Activated naive CD8-positive, alpha-beta T cell treated with anti-CD3 and anti-CD28 coated beads, Interleukin-2, amount 50 U/mL, for 24 hours (primary cell): Measurements from ENCODE around the gene ZWILCH.
A peak's percentile ranks its signal among the peaks of the same experiment; 100 is the strongest.
"Not testable (repeated sequence)": the region's sequence is repeated elsewhere in the genome, so short reads cannot be mapped to it uniquely, and the experiment has no call there.

Experiments used
- ATAC-seq: fragments of 150-1000 bp; cut with Tn5 transposase; one replicate; pipeline ENCODE4 v1.10.0; 2021
- DNase-seq: peaks from one replicate; pipeline ENCODE4 v3.0.0; 2021
- H3K27ac Mint-ChIP-seq: one replicate; pipeline ENCODE4 v1.8.0; 2021; ENCODE audit warnings: mild to moderate bottlenecking, mixed read lengths
- H3K27me3 Mint-ChIP-seq: one replicate; pipeline ENCODE4 v1.8.0; 2021; ENCODE audit warnings: mixed read lengths
- H3K36me3 Mint-ChIP-seq: one replicate; pipeline ENCODE4 v1.8.0; 2021; ENCODE audit warnings: low read depth, mixed read lengths
- H3K4me1 Mint-ChIP-seq: one replicate; pipeline ENCODE4 v1.8.0; 2021; ENCODE audit warnings: mixed read lengths
- H3K4me3 Mint-ChIP-seq: one replicate; pipeline ENCODE4 v1.8.0; 2021; ENCODE audit warnings: mild to moderate bottlenecking, moderate library complexity, mixed read lengths
- H3K9me3 Mint-ChIP-seq: one replicate; pipeline ENCODE4 v1.8.0; 2021; ENCODE audit warnings: mixed read lengths

ZWILCH gene

DNA sequence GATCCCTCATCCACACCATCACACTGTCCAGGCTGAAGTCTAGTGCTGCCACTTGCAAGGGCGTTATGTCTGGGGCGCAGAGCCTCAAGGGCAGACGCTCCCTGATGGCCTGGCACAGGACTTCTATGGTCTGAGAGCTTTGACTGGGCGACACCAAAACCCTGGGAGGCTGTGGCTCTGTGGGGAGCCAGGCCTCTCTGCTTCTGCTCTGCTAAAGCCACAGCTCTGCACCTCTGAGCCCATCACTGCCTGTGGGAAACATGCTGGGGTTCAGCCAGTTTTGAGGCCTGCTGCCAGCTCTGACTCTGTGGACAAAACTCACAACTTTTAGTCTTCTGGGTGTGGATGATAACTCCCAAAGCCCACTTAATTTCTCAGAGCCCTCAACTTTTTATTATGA is 67.0 kb downstream of the ZWILCH start:
- ATAC-seq (no peak), DNase-seq (no peak)
- no peak overlapping the region for H3K4me3 Mint-ChIP-seq
- no peaks in the 10 kb centered on the region for H3K9me3 Mint-ChIP-seq
- no peaks in the 10 kb centered on the region for H3K36me3 Mint-ChIP-seq
- H3K27me3 Mint-ChIP-seq = no peaks in the 10 kb centered on the region
- H3K27ac Mint-ChIP-seq = no peak overlapping the region
- peaks cover 9% of the 10 kb centered on the region for H3K4me1 Mint-ChIP-seq

GRCh38 chr15:66573348-66573718 is 68.2 kb downstream of the ZWILCH start:
- Mint-ChIP-seq H3K27me3 (no peaks in the 10 kb centered on the region), H3K27ac (no peak overlapping the region), H3K4me3 (no peak overlapping the region), H3K4me1 (peaks cover 11% of the 10 kb centered on the region), H3K9me3 (no peaks in the 10 kb centered on the region), H3K36me3 (no peaks in the 10 kb centered on the region)
- no peak for ATAC-seq
- DNase-seq = no peak

GRCh38 chr15:66573719-66574595 is 68.8 kb downstream of the ZWILCH start:
- Mint-ChIP-seq H3K4me1 (peaks cover 12% of the 10 kb centered on the region), H3K4me3 (no peak overlapping the region), H3K27ac (no peak overlapping the region), H3K27me3 (no peaks in the 10 kb centered on the region), H3K36me3 (no peaks in the 10 kb centered on the region), H3K9me3 (no peaks in the 10 kb centered on the region)
- DNase-seq = no peak
- ATAC-seq = no peak

DNA sequence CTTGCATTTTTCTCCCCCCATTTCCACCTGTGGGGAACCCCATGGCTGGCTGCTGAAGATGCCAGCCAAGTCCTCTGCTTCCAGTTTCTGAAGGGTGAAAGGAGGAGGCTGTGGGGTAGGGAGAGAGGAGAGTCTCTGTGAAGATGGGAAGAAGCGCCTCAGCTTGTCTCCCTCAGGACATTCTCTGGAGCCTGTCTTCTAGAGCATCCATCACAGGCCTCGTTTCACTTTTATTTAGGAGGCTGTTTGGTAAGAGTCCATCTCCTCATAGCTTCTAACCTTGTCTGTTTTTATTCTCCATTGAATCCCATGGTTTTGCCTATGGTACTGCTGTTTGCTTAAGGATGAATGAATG is 69.4 kb downstream of the ZWILCH start:
- Mint-ChIP-seq H3K27me3 (no peaks in the 10 kb centered on the region), H3K36me3 (no peaks in the 10 kb centered on the region), H3K9me3 (no peaks in the 10 kb centered on the region), H3K4me1 (peaks cover 12% of the 10 kb centered on the region), H3K27ac (no peak overlapping the region), H3K4me3 (no peak overlapping the region)
- ATAC-seq (no peak), DNase-seq (no peak)

- no peak overlapping the region for H3K27ac Mint-ChIP-seq
- no peak overlapping the region for H3K4me3 Mint-ChIP-seq
- ATAC-seq (peak; percentile 76), DNase-seq (no peak)
- no peaks in the 10 kb centered on the region for H3K36me3 Mint-ChIP-seq
- H3K9me3 Mint-ChIP-seq = no peaks in the 10 kb centered on the region
- no peaks in the 10 kb centered on the region for H3K27me3 Mint-ChIP-seq
- H3K4me1 Mint-ChIP-seq = peaks cover 10% of the 10 kb centered on the region
Measured at GRCh38 chr15:66578286-66578875, 73.3 kb downstream of the ZWILCH start.

DNA sequence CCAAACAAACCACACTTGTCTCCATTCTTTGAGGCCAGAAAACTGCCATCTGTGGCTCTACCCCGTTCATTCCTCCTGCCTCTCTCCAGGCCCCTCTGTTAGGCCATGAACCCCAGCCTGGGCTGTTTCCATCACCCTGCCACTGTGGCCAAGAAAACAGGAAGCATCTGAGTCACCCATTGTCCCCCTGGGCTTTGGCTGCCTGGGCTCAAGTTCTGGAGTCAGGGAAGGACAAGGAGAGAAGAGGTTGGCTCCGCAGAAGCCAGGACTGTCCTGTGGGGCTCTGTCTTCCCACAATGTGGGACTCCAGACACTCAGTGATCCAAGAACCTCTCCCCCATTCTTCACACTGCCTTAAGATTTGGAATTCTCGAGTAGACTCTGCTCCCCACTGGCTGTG is 75.5 kb downstream of the ZWILCH start:
- no peaks in the 10 kb centered on the region for H3K36me3 Mint-ChIP-seq
- no peaks in the 10 kb centered on the region for H3K9me3 Mint-ChIP-seq
- H3K27me3 Mint-ChIP-seq = no peaks in the 10 kb centered on the region
- H3K27ac Mint-ChIP-seq = no peak overlapping the region
- peaks cover 4% of the 10 kb centered on the region for H3K4me1 Mint-ChIP-seq
- DNase-seq (no peak), ATAC-seq (no peak)
- H3K4me3 Mint-ChIP-seq = no peak overlapping the region

DNA sequence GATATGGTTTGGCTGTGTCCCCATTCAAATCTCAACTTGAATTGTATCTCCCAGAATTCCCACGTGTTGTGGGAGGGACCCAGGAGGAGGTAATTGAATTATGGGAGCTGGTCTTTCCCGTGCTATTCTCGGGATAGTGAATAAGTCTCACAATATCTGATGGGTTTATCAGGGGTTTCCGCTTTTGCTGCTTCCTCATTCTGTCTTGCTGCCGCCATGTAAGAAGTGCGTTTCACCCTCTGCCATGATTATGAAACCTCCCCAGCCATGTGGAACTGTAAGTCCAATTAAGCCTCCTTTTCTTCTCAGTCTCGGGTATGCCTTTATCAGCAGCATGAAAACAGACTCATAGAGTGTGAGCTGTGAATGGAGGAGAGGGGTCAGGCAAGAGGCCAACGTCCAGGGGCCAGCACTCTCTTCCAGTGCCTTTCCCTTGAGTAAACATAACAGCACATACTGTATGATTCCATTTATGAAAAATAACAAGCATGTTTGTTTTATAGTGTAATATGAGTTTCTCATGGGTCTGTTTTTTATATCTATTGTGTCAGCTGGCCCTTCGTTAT is 76.9 kb downstream of the ZWILCH start:
- Mint-ChIP-seq H3K36me3 (no peaks in the 10 kb centered on the region), H3K27me3 (no peaks in the 10 kb centered on the region), H3K4me3 (no peak overlapping the region), H3K4me1 (peaks cover 4% of the 10 kb centered on the region), H3K27ac (no peak overlapping the region), H3K9me3 (no peaks in the 10 kb centered on the region)
- DNase-seq = no peak
- ATAC-seq = no peak

- no peaks in the 10 kb centered on the region for H3K27me3 Mint-ChIP-seq
- H3K4me3 Mint-ChIP-seq = no peak overlapping the region
- no peak overlapping the region for H3K27ac Mint-ChIP-seq
- H3K4me1 Mint-ChIP-seq = no peaks in the 10 kb centered on the region
- H3K36me3 Mint-ChIP-seq = no peaks in the 10 kb centered on the region
- ATAC-seq (no peak), DNase-seq (no peak)
- no peaks in the 10 kb centered on the region for H3K9me3 Mint-ChIP-seq
Measured at GRCh38 chr15:66586155-66586976, 81.2 kb downstream of the ZWILCH start.

GRCh38 chr15:66587020-66587419 is 81.9 kb downstream of the ZWILCH start:
- ATAC-seq = no peak
- Mint-ChIP-seq H3K4me1 (no peaks in the 10 kb centered on the region), H3K27me3 (no peaks in the 10 kb centered on the region), H3K36me3 (no peaks in the 10 kb centered on the region), H3K27ac (no peak overlapping the region), H3K4me3 (no peak overlapping the region), H3K9me3 (no peaks in the 10 kb centered on the region)
- no peak for DNase-seq

GRCh38 chr15:66587749-66588148 is 82.6 kb downstream of the ZWILCH start:
- H3K4me1 Mint-ChIP-seq = no peaks in the 10 kb centered on the region
- no peaks in the 10 kb centered on the region for H3K9me3 Mint-ChIP-seq
- ATAC-seq (no peak), DNase-seq (no peak)
- no peak overlapping the region for H3K27ac Mint-ChIP-seq
- H3K4me3 Mint-ChIP-seq = no peak overlapping the region
- H3K27me3 Mint-ChIP-seq = peaks cover 2% of the 10 kb centered on the region
- H3K36me3 Mint-ChIP-seq = no peaks in the 10 kb centered on the region

GRCh38 chr15:66588537-66588936 is 83.4 kb downstream of the ZWILCH start:
- Mint-ChIP-seq H3K9me3 (no peaks in the 10 kb centered on the region), H3K27me3 (peaks cover 3% of the 10 kb centered on the region), H3K36me3 (no peaks in the 10 kb centered on the region), H3K4me1 (no peaks in the 10 kb centered on the region), H3K4me3 (no peak overlapping the region), H3K27ac (no peak overlapping the region)
- DNase-seq (no peak), ATAC-seq (no peak)

DNA sequence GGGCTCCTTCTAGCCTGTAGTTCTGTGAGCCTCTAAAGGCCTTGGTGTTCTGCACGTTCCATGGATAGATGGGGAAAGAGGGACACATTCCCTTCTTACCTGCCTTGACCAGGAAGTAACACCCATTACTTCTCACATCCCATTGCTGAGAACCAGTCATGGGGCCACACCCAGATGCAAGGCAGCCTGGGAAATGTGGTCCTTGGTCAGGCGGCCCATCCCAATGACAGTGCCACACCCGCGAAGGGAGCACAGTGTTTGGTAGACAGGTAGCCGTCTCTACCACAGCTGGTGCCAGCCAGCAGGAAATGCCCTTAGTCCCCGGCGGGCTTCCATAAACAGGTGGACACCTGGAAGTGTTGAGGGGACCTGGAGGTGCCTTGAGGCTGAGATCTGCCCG is 83.8 kb downstream of the ZWILCH start:
- H3K4me3 Mint-ChIP-seq = no peak overlapping the region
- ATAC-seq = no peak
- no peaks in the 10 kb centered on the region for H3K9me3 Mint-ChIP-seq
- H3K27ac Mint-ChIP-seq = no peak overlapping the region
- no peaks in the 10 kb centered on the region for H3K4me1 Mint-ChIP-seq
- DNase-seq = no peak
- H3K27me3 Mint-ChIP-seq = peaks cover 3% of the 10 kb centered on the region
- no peaks in the 10 kb centered on the region for H3K36me3 Mint-ChIP-seq

- H3K27ac Mint-ChIP-seq, ATAC-seq, H3K27me3 Mint-ChIP-seq, H3K9me3 Mint-ChIP-seq, DNase-seq, H3K4me3 Mint-ChIP-seq, H3K36me3 Mint-ChIP-seq, H3K4me1 Mint-ChIP-seq: not testable (repeated sequence)
Measured at GRCh38 chr15:66589429-66589828, 84.3 kb downstream of the ZWILCH start.

- H3K27me3 Mint-ChIP-seq = peaks cover 3% of the 10 kb centered on the region
- ATAC-seq (no peak), DNase-seq (no peak)
- no peaks in the 10 kb centered on the region for H3K4me1 Mint-ChIP-seq
- no peak overlapping the region for H3K4me3 Mint-ChIP-seq
- H3K9me3 Mint-ChIP-seq = no peaks in the 10 kb centered on the region
- no peaks in the 10 kb centered on the region for H3K36me3 Mint-ChIP-seq
- H3K27ac Mint-ChIP-seq = no peak overlapping the region
Measured at GRCh38 chr15:66590435-66590834, 85.3 kb downstream of the ZWILCH start.
